ENCODE results near the gene KRI1. TPM values are rescaled to one million over a fixed set of nuclear protein-coding genes. Genes with fewer than 3 reads are reported as not detected.

The KRI1 gene
- total and polyA plus RNA-seq, 9 donors, result 12.3 to 28.9 (median 23.6) TPM

- TF ChIP-seq, protein P1, sequence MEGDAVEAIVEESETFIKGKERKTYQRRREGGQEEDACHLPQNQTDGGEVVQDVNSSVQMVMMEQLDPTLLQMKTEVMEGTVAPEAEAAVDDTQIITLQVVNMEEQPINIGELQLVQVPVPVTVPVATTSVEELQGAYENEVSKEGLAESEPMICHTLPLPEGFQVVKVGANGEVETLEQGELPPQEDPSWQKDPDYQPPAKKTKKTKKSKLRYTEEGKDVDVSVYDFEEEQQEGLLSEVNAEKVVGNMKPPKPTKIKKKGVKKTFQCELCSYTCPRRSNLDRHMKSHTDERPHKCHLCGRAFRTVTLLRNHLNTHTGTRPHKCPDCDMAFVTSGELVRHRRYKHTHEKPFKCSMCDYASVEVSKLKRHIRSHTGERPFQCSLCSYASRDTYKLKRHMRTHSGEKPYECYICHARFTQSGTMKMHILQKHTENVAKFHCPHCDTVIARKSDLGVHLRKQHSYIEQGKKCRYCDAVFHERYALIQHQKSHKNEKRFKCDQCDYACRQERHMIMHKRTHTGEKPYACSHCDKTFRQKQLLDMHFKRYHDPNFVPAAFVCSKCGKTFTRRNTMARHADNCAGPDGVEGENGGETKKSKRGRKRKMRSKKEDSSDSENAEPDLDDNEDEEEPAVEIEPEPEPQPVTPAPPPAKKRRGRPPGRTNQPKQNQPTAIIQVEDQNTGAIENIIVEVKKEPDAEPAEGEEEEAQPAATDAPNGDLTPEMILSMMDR (IDR thresholded peaks at IDR 0.05), result peak in 1 of 3 donors; percentile 13
- TF ChIP-seq EP300 (IDR thresholded peaks at IDR 0.05) (no peak), POLR2A (IDR thresholded peaks at IDR 0.05) (no peak)
- intact Hi-C loops (cut with DNase I), result no loop called here
- Histone ChIP-seq H3K4me1 (ENCODE audit: insufficient read depth) (no peaks in the 10 kb centered on the region), H3K4me3 (no peak overlapping the region), H3K27me3 (no peaks in the 10 kb centered on the region), H3K9me3 (no peaks in the 10 kb centered on the region), H3K27ac (no peak overlapping the region), H3K36me3 (no peaks in the 10 kb centered on the region)
- WGBS, 3 donors, result 2% methylated on average over 11 to 15 of the region's 15 CpGs
- peak in 2 of 5 donors; percentile 28 to 49 for DNase-seq
Observed at GRCh38 chr19:10510301-10510802, 55.5 kb downstream of the KRI1 start.

DNA sequence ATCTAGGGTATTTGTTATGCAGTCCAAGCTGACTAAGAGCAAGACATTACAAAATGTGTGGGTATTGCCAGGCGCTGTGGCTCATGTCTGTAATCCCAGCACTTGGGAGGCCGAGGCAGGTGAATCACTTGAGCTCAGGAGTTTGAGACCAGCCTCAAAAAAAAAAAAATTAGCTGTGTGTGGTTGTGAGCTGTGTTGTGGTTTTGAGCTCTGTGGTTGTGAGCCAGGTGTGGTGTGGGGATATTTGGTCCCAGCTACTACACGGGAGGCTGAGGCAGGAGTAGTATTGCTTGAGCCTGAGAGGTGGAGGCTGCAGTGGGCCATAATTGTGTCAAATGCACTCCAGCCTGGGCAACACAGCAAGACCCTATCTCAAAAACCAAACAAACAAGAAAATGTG, 57.1 kb downstream of the KRI1 start:
- Histone ChIP-seq H3K27me3 (no peaks in the 10 kb centered on the region), H3K27ac (no peak overlapping the region), H3K36me3 (no peaks in the 10 kb centered on the region), H3K4me1 (ENCODE audit: insufficient read depth) (no peaks in the 10 kb centered on the region), H3K9me3 (no peaks in the 10 kb centered on the region), H3K4me3 (no peak overlapping the region)
- intact Hi-C loops (cut with DNase I), result no loop called here
- DNase-seq, result no peak
- TF ChIP-seq, protein P1 (IDR thresholded peaks at IDR 0.05), result no peak
- TF ChIP-seq EP300 (IDR thresholded peaks at IDR 0.05) (no peak), POLR2A (IDR thresholded peaks at IDR 0.05) (no peak)
- 74 to 79% (median 74%) methylated on average over 3 of the region's 3 CpGs for WGBS, 3 donors

DNA sequence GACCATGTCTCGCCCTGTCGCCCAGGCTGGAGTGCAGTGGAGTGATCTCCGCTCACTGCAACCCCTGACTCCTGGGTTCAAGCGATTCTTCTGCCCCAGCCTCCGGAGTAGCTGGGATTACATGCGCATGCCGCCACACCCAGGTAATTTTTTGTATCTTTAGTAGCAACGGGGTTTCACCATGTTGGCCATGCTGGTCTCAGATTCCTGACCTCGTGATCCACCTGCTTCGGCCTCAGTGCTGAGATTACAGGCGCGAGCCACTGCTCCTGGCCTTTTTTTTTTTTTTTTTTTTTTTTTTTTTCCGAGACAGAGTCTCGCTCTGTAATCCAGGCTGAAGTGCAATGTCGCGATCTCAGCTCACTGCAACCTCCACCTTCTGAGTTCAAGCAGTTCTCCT, 57.8 kb downstream of the KRI1 start:
- no peak for DNase-seq
- no peaks in the 10 kb centered on the region for H3K4me1 ChIP-seq (ENCODE audit: insufficient read depth)
- intact Hi-C loops (cut with DNase I), result no loop called here
- 78 to 91% (median 83%) methylated on average over 16 of the region's 16 CpGs for WGBS, 3 donors
- no peak overlapping the region for H3K4me3 ChIP-seq
- no peaks in the 10 kb centered on the region for H3K36me3 ChIP-seq
- no peak overlapping the region for H3K27ac ChIP-seq
- H3K27me3 ChIP-seq, result no peaks in the 10 kb centered on the region
- no peaks in the 10 kb centered on the region for H3K9me3 ChIP-seq
- TF ChIP-seq EP300 (IDR thresholded peaks at IDR 0.05) (no peak), POLR2A (IDR thresholded peaks at IDR 0.05) (no peak)
- TF ChIP-seq, protein P1 (IDR thresholded peaks at IDR 0.05), result no peak

DNA sequence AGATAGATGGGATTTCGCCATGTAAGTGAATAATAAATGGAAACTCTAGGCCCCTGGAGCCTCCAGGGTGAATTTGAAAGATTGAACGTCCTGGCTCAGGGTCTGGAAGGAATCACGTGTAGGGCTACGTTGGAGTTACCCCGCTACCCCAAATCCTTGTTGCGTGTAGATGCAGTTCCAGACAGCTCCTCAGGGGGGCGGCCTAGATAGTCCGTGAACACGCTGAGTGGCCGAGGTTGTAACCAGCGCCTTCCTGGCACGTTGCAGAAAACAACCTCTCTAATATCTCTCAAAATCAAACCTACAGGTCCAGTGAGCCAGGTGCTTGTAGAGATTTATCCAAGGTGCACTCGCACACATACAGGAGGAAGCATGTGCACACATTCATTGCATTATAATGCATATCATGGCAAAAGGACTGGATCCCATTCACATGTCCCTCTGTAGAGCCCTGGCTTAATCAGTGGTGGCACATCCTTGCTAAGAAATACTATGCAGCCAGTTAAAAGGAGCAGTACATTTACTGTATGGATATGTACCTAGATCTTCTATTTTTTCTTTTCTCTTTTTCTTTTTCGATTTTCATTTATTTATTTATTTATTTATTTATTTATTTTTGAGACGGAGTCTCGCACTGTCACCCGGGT, 60.1 kb downstream of the KRI1 start:
- no peaks in the 10 kb centered on the region for H3K4me1 ChIP-seq (ENCODE audit: insufficient read depth)
- H3K27me3 ChIP-seq, result no peaks in the 10 kb centered on the region
- H3K4me3 ChIP-seq, result no peak overlapping the region
- WGBS, 3 donors, result 25 to 30% (median 27%) methylated on average over 17 of the region's 17 CpGs
- intact Hi-C loops (cut with DNase I), result no loop called here
- H3K9me3 ChIP-seq, result no peaks in the 10 kb centered on the region
- no peak overlapping the region for H3K27ac ChIP-seq
- peak; percentile 49 to 82 (median 70) for DNase-seq
- H3K36me3 ChIP-seq, result no peaks in the 10 kb centered on the region
- no peak for TF ChIP-seq EP300 (IDR thresholded peaks at IDR 0.05)
- TF ChIP-seq, protein P1 (IDR thresholded peaks at IDR 0.05), result peak; percentile 30 to 55 (median 43)
- no peak for TF ChIP-seq POLR2A (IDR thresholded peaks at IDR 0.05)

MicroRNAs within 50 kb of the gene (microRNA counts, 767-probe panel; counts per million panel counts)
- 530 counts per million, percentile 78 among the panel's probes with 10 or more counts for microRNA hsa-miR-1238

Small RNA genes within 50 kb of the gene (microRNA-seq; reads per million reads assigned to microRNA genes)
- 0 reads per million in 3 donors for gene MIR1238

Small RNA genes within 50 kb of the gene (small RNA-seq; reads per million reads assigned to genes)
- gene MIR1238 (not detected), gene RNU7-140P (not detected)

Other genes with a start within 250 kb of the KRI1 start
- 10 to 100 TPM; 11.1 to 23.6 (median 13.2) TPM for gene FDX2, start 250.0 kb downstream of the KRI1 start, total RNA-seq
- 10 to 100 TPM in 1 of 2 donors, 1 to 10 TPM in 1; 2.5 to 16.8 TPM for gene FDX2, start 250.0 kb downstream of the KRI1 start, polyA plus RNA-seq
- 10 to 100 TPM; 13.1 to 50.7 (median 41.0) TPM for gene RAVER1, start 232.5 kb downstream of the KRI1 start, total RNA-seq
- gene RAVER1, start 232.5 kb downstream of the KRI1 start, polyA plus RNA-seq, result 10 to 100 TPM in 1 of 2 donors, 1 to 10 TPM in 1; 1.3 to 18.2 TPM
- gene ICAM3, start 226.4 kb downstream of the KRI1 start, total RNA-seq, result 10 to 100 TPM in 1 of 7 donors, 1 to 10 TPM in 6; 2.2 to 10.9 (median 3.6) TPM
- 1 to 10 TPM; 3.9 to 4.3 TPM for gene ICAM3, start 226.4 kb downstream of the KRI1 start, polyA plus RNA-seq
- 100 to 1,000 TPM in 1 of 7 donors, 10 to 100 TPM in 6; 55.4 to 118 (median 81.6) TPM for gene TYK2, start 185.4 kb downstream of the KRI1 start, total RNA-seq
- gene TYK2, start 185.4 kb downstream of the KRI1 start, polyA plus RNA-seq, result 10 to 100 TPM; 62.7 to 73.2 TPM
- gene CDC37, start 162.5 kb downstream of the KRI1 start, total RNA-seq, result 100 to 1,000 TPM in 5 of 7 donors, 10 to 100 TPM in 2; 81.3 to 123 (median 113) TPM
- gene CDC37, start 162.5 kb downstream of the KRI1 start, polyA plus RNA-seq, result 100 to 1,000 TPM; 117 to 180 TPM
- 1 to 10 TPM in 6 of 7 donors, under 1 TPM in 1; 0.71 to 4.8 (median 3.0) TPM for gene PDE4A, start 145.5 kb downstream of the KRI1 start, total RNA-seq
- gene PDE4A, start 145.5 kb downstream of the KRI1 start, polyA plus RNA-seq, result 1 to 10 TPM; 2.1 to 2.6 TPM
- gene KEAP1, start 62.7 kb downstream of the KRI1 start, total RNA-seq, result 10 to 100 TPM; 29.6 to 61.7 (median 51.7) TPM
- gene KEAP1, start 62.7 kb downstream of the KRI1 start, polyA plus RNA-seq, result 10 to 100 TPM; 38.5 to 40.4 TPM
- under 1 TPM in 6 of 7 donors, not detected in 1; 0.12 to 0.57 (median 0.32) TPM for gene S1PR5, start 48.6 kb downstream of the KRI1 start, total RNA-seq
- gene S1PR5, start 48.6 kb downstream of the KRI1 start, polyA plus RNA-seq, result 1 to 10 TPM in 1 of 2 donors, under 1 TPM in 1; 0.33 to 1.4 TPM
- 10 to 100 TPM; 13.9 to 26.9 (median 24.1) TPM for gene ATG4D, start 22.1 kb downstream of the KRI1 start, total RNA-seq
- 10 to 100 TPM in 1 of 2 donors, 1 to 10 TPM in 1; 3.1 to 20.8 TPM for gene ATG4D, start 22.1 kb downstream of the KRI1 start, polyA plus RNA-seq
- gene CDKN2D, start 3.0 kb upstream of the KRI1 start, total RNA-seq, result 1 to 10 TPM; 4.4 to 7.4 (median 5.6) TPM
- 1 to 10 TPM; 2.8 to 7.6 TPM for gene CDKN2D, start 3.0 kb upstream of the KRI1 start, polyA plus RNA-seq
- 10 to 100 TPM in 1 of 7 donors, 1 to 10 TPM in 4, under 1 TPM in 1, not detected in 1; 0.86 to 45.5 (median 3.8) TPM for gene AP1M2, start 21.3 kb upstream of the KRI1 start, total RNA-seq
- under 1 TPM; 0.19 to 0.40 TPM for gene AP1M2, start 21.3 kb upstream of the KRI1 start, polyA plus RNA-seq
- 100 to 1,000 TPM in 1 of 7 donors, 10 to 100 TPM in 6; 18.1 to 137 (median 52.3) TPM for gene SLC44A2, start 59.5 kb upstream of the KRI1 start, total RNA-seq
- gene SLC44A2, start 59.5 kb upstream of the KRI1 start, polyA plus RNA-seq, result 10 to 100 TPM; 37.6 to 94.1 TPM
- gene ILF3, start 88.3 kb upstream of the KRI1 start, total RNA-seq, result 100 to 1,000 TPM in 6 of 7 donors, 10 to 100 TPM in 1; 90.0 to 295 (median 246) TPM
- gene ILF3, start 88.3 kb upstream of the KRI1 start, polyA plus RNA-seq, result 100 to 1,000 TPM; 120 to 149 TPM
- gene QTRT1, start 135.4 kb upstream of the KRI1 start, total RNA-seq, result 10 to 100 TPM; 33.3 to 61.0 (median 51.5) TPM
- gene QTRT1, start 135.4 kb upstream of the KRI1 start, polyA plus RNA-seq, result 10 to 100 TPM in 1 of 2 donors, 1 to 10 TPM in 1; 3.2 to 59.1 TPM
- 100 to 1,000 TPM in 3 of 7 donors, 10 to 100 TPM in 4; 51.1 to 121 (median 87.5) TPM for gene DNM2, start 152.1 kb upstream of the KRI1 start, total RNA-seq
- 10 to 100 TPM; 53.7 to 68.6 TPM for gene DNM2, start 152.1 kb upstream of the KRI1 start, polyA plus RNA-seq

All from ovary (tissue), 9 donors.